HG02870 (cell line): ENCODE measurements around the gene EIF5A2.
A peak's percentile ranks its signal among the peaks of the same experiment; 100 is the strongest.
"Not testable (repeated sequence)": the region's sequence is repeated elsewhere in the genome, so short reads cannot be mapped to it uniquely, and the experiment has no call there.

Experiments
- ATAC-seq: cut with Tn5 transposase; IDR thresholded peaks from one replicate; pipeline ENCODE4 v1.9.1; 2021; ENCODE audit warnings: mild to moderate bottlenecking, moderate library complexity; ENCODE audit not compliant: unreplicated experiment

EIF5A2 gene

DNA sequence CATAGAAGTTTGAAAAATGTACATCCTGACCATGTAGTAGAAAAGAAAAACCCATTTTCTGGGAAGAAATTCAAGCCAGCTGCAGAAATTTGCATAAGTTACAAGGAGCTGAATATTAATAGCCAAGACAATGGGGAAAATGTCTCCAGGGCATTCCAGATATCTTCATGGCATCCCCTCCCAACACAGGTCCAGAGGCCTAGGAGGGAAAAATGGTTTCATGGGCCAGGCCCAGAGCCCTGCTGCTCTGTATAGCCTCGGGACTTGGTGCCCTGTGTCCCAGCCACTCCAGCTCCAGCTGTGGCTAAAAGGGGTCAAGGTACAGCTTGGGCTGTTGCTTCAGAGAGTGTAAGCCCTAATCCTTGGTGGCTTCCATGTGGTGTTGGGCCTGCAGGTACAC, 11.2 kb downstream of the EIF5A2 start:
- ATAC-seq, result not testable (repeated sequence)

DNA sequence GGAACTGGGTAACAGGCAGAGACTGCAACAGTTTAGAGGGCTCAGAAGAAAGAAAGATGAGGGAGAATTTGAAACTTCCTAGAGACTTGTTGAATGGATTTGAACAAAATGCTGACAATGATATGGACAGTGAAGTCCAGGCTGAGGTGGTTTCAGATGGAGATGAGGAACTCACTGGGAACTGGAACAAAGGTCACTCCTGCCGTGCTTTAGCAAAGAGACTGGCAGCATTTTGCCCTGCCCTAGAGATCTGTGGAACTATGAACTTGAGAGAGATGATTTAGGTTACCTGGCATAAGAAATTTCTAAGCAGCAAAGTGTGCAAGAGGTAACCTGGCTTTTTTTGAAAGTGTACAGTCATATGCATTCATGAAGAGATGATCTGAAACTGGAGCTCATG, 11.7 kb downstream of the EIF5A2 start:
- ATAC-seq, result no peak

GRCh38 chr3:170896333-170896732, 12.1 kb downstream of the EIF5A2 start:
- not testable (repeated sequence) for ATAC-seq

DNA sequence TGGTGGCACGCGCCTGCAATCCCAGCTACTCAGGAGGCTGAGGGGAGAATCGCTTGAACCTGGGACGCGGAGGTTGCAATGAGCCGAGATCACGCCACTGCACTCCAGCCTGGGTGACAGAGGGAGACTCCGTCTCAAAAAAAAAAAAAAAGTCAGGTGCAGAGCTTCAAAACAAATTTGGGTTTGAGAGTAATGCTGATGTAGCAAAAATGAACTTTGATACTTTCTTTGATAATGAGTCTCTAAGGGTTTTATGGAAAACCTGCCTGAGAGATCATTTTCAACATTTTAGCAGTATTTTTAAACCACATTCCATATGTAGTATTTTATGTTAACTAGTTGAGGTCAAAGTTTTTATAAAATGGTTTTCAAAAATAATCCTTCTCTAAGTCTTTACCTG, 14.5 kb downstream of the EIF5A2 start:
- no peak for ATAC-seq

GRCh38 chr3:170889630-170890029, 18.8 kb downstream of the EIF5A2 start:
- ATAC-seq, result no peak

- no peak for ATAC-seq
Measured at GRCh38 chr3:170889132-170889531, 19.3 kb downstream of the EIF5A2 start.

GRCh38 chr3:170884109-170884930, 24.1 kb downstream of the EIF5A2 start:
- not testable (repeated sequence) for ATAC-seq

DNA sequence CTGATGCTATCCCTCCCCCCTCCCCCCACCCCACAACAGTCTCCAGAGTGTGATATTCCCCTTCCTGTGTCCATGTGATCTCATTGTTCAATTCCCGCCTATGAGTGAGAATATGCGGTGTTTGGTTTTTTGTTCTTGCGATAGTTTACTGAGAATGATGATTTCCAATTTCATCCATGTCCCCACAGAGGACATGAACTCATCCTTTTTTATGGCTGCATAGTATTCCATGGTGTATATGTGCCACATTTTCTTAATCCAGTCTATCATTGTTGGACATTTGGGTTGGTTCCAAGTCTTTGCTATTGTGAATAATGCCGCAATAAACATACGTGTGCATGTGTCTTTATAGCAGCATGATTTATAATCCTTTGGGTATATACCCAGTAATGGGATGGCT, 29.7 kb downstream of the EIF5A2 start:
- not testable (repeated sequence) for ATAC-seq

- not testable (repeated sequence) for ATAC-seq
Measured at GRCh38 chr3:170877311-170877710, 31.1 kb downstream of the EIF5A2 start.

DNA sequence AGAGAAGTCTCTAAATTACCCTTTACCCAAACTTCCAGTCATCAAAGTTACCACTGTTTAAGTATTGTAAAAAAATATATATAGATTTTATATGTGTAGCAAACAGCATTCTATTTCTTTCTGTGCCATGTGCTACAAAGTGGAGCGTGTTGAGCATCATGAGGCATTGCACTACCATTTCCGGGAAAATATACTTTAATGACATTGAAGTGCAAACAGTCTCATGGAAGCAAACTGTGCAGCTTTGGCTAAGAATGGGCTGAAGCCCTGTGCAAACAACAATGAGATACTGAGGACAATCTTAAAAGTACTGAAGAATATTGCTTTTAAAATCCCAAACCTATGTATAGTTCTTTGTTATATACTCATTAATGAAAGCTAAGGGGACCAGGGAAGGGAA, 31.9 kb downstream of the EIF5A2 start:
- no peak for ATAC-seq

DNA sequence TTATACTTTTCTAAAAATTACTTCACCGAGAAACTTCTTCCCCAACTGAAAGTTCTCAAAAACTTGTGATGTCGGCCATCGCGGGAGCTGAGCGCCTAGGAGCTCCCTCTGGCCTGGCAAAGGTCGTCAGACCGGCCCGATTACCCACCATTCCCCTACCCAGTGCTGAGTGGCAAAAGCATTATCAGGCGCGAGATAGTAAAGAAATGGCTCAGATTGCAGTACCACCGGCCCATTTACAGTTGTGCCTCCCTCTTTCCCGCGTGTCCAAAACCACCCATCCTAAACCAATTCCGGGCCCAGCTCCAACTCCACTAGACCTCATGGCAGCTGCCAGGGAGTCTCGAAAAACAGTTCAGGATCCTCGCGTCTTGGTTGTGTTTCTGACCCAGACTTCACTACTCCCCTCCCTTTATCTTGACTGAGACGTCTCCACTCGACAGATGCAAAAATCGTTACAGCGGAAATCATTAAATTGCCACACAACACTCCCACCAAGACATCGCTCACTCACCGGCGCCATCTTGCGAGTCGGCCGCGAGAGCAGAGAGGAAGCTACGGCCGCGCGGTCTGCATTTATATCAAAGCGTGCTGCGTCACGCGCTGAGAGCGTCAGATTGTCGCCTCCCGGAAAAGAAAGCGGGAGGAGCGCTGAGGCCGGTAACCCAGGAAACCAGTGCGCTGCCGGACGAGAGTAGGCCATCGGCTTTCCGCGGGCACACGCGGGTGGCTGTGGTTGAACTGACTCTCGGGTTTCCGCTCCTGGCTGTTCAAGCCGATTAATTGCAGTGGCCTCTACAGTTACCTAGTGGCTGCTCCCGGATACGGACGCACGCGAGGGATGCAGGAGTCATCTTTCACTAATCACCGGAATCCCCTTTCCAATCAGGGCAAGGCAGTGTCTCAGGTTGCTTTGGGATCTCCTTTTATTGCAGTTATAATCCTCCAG, 38.5 kb downstream of the EIF5A2 start, which contains the start of gene RPL22L1:
TSS of gene RPL22L1 (minus strand) at position 551 of the 949 bp plus-strand sequence. CDS start at position 523, 28 bp downstream.
- peak; percentile 92 for ATAC-seq

- no peak for ATAC-seq
Measured at GRCh38 chr3:170869239-170869590, 39.2 kb downstream of the EIF5A2 start.

- ATAC-seq, result no peak
Measured at GRCh38 chr3:170868577-170869238, 39.7 kb downstream of the EIF5A2 start.

DNA sequence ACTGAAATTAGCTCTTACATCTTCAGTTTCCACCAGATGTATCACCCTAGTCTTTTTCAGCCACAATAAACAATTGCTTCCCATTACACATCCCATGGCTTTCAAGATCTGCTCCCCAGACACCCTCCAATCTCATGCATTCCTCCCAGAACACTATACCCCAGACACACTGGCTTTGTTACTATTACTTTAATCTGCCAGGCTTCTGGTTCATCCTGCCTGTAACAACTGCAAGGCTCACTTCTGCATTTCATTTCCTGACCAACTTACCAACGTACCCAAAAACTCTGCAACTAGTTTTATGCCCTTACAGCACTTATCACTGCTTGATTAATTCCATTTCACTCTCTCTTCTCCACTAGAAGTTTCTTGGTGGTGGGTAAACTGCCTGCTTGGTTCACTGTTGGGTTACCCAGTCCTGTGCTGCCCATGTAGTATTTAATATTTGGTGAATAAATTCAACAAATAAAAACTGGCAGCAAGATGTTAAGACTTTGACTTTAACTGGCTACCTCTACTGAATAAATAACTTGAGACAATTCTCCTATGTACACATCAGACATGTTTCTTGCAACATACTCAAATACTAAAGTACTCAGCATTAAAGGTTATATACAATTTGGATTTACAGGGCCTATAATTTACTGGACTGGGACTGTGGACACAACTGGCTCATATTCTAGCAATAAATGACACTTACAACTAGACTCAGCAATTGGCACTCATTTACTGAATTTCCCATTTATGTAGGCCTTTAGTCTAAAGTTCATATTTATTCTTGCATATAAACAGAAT, 41.1 kb downstream of the EIF5A2 start:
- ATAC-seq, result no peak

- ATAC-seq, result no peak
Measured at GRCh38 chr3:170866499-170866898, 41.9 kb downstream of the EIF5A2 start.

GRCh38 chr3:170865209-170866094, 43.0 kb downstream of the EIF5A2 start:
- ATAC-seq, result no peak

DNA sequence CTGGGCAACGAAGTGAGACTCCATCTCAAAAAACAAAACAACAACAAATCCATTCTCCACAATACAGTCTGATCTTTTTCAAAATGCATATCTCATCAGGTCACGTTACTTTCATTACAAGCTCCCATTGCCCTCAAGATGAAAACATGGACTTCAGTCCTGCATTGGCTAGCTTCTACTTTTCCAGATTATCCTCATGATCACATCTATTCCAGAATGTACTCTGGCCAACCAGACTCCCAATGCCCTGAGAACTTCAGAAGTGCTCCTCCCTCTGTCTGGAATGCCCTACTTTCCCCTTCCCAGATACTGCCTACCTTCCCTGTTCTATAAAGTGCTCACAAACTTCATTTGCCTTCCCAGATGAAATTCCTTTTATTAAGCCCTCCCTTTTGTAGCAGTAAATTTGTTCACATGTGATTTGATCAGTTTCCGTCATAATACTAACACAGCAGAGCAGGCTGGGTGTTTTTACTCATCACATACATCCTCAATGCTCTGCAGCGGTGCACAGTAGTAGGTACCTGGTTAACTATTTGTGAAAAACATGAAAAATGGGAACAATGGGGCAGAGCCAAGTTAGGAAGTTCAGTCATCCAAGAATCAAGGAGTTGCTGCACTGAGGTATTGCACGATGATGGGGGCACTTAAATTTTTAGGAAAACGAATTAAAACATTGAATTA, 43.8 kb downstream of the EIF5A2 start:
- ATAC-seq, result no peak

GRCh38 chr3:170863816-170864215, 44.6 kb downstream of the EIF5A2 start:
- ATAC-seq, result no peak
